RPMI7951 (cell line): ENCODE data around the gene BBX. TPM values are rescaled to one million over a fixed set of nuclear protein-coding genes. Genes with fewer than 3 reads are reported as not detected.

Experiments
- DNase-seq: peaks from one replicate; pipeline ENCODE4 v3.0.0-alpha.2; 2012; ENCODE audit warnings: low read depth
- total RNA-seq: library from RNA; depleted of rRNA; stranded (reverse); fragments of >200 nt; shearing (Covaris generic); gene quantifications from 2 replicates; pipeline ENCODE4 v1.2.3, GENCODE V29; 2014; rRNA removed

The BBX gene
- total RNA-seq, 1 experiment from 2014 or later, result 54.2 TPM

GRCh38 chr3:107837895-107838612 is 315.3 kb downstream of the BBX start:
- DNase-seq, result no peak

GRCh38 chr3:107841831-107842230 is 319.1 kb downstream of the BBX start:
- DNase-seq, result no peak

DNA sequence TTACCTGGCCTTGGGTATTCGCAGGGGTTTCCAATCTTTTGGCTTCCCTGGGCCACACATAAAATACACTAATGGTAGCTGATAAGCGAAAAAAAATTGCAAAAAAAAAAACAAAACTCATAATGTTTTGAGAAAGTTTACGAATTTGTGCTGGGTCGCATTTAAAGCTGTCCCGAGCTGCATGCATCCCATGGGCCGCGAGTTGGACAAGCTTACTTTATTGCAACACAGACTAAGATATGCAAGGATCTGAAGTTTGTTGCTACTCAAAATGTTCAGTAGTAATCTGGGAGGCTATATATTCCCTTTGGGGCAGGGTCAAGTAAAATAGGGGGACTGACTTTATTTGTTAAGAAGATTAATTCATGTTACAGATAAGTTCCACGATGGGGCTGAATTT is 320.2 kb downstream of the BBX start:
- DNase-seq, result no peak

- DNase-seq, result peak; percentile 55
Observed at GRCh38 chr3:107845380-107846278, 322.9 kb downstream of the BBX start.

DNA sequence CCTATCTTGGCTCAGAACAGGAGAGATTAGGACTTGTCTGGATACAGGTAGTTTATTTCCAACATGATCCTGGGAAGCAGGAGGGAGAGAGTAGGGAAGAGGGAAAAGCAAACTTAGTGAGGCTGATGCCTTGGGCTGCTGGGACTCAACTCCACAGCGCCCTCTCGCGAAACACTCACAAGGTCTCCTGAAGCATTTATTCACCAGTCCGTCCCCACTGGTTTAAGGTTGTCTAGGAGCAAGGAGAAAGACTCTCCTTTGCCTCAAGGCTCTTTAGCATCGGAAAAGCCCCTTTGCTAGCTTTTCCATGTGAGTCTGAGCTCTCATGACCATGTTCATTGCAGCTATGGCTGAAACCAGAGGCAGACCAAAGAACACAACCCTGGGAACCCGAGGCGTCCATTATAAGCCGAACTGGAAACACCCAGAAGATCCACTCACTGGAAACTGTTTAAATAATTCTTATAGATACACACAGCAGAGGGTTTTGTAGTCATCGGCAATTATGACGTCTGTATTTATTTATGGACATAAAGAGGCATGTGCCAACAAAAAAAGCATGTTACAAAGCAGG is 323.6 kb downstream of the BBX start:
- peak; percentile 74 for DNase-seq

GRCh38 chr3:107847791-107848190 is 325.0 kb downstream of the BBX start:
- DNase-seq, result peak; percentile 17

- no peak for DNase-seq
Observed at GRCh38 chr3:107848351-107848915, 325.7 kb downstream of the BBX start.

DNA sequence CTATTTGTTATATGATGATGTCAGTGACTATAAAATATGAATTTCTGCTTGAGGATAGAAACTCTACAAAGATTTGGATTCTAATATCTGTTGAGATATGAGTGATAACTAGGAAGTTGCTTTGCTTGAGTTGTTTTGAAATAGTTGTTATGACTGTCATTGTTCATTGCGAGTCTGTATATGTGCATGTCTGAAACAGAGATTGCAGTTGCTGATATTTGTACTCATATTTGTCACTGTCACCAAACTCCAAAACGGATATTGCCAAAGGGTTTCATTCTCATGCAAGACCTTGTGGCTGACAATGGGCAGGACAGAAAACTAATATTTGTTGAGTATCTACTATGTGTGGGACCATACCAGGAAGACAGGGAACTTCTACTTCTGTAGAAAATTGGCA is 327.9 kb downstream of the BBX start:
- no peak for DNase-seq

- DNase-seq, result no peak
Observed at GRCh38 chr3:107853821-107854220, 331.1 kb downstream of the BBX start.

- DNase-seq, result no peak
Observed at GRCh38 chr3:107854733-107855132, 332.0 kb downstream of the BBX start.

DNA sequence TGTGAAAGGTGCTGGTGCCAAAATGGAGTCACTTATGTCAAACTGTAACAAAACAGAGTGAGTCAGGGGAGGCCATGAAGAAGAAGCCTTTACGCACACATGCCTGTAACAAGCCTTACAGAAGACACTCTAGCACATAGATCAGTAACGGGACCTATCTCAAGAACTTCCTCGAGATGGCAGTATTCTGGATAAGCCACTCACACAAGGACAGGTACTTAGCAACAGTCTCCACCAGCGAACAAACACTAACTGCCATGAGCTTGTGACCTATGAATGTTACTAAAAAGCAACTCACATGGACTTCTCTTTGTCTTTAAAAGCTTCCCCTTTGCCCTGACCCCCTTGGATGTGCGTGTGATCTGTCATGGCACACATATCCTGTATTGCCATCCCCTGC is 332.9 kb downstream of the BBX start:
- DNase-seq, result peak; percentile 59

DNA sequence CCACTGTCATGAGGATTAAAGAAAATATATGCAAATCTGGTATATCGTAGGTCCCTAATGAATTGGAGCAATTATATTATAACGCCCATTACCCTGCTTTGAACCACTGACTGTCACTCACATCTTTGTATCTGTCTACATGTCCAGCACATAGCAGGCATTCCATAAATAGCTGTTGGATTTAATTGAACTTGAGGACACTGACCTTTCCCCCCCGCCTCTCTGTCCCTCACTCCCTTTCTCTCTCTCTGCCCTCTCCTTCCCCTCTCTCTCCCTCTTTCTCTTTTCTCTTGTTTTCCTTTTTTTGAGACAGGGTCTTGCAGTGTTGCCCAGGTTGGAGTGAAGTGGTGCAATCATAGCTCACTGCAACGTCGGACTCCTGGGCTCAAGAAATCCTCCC is 335.1 kb downstream of the BBX start:
- DNase-seq, result no peak

- DNase-seq, result no peak
Observed at GRCh38 chr3:107858876-107859275, 336.1 kb downstream of the BBX start.

Other genes with a start within 250 kb of the BBX start
- gene CCDC54, start 145.5 kb upstream of the BBX start, total RNA-seq, result not detected in 2 replicates